Measurements from ENCODE around the gene MAN1A2.
"Not testable (repeated sequence)": the region's sequence is repeated elsewhere in the genome, so short reads cannot be mapped to it uniquely, and the experiment has no call there.

MAN1A2 gene

DNA sequence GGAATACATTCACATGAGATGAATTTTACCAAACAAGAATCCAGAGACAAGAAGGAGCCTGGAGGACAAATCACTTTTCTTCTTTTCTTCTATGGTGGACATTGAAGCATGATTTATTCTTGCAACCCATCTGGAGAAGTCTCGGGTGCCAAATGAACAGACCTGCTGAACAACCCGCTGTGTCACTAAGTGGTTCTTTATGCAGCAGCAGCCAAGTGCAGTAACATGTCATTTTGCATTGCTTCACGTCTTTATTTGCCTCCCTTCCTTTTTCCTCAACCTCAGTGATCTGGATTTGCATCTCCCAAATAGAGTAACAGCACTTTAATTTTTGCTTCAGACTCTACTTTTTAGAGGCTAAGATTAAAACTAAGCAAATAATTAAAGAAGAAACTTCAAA lies 188.6 kb downstream of the MAN1A2 start:
- DNase-seq (ENCODE audit: low read depth in 3 of 3, low spot score in 1 of 3), result no peak

DNA sequence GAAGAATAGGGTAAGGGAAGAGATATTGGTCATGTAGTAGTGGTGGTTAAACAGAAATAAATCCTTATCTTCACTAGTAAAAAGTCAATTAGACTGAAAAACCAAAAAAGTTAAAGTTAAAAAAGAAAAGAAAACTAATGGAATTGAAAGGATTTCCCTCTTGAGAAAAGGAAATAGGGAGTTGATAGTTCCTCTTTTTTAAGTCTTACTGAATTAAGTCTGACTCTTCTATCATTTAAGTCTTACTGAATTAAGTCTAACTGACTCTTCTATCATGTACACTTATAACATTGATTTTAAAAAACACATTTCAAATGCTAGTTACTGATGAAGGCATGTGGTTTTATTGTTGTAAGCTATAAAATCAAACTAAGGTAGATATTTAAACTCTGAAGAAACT lies 189.1 kb downstream of the MAN1A2 start:
- DNase-seq (ENCODE audit: low read depth in 3 of 3, low spot score in 1 of 3), result no peak

DNA sequence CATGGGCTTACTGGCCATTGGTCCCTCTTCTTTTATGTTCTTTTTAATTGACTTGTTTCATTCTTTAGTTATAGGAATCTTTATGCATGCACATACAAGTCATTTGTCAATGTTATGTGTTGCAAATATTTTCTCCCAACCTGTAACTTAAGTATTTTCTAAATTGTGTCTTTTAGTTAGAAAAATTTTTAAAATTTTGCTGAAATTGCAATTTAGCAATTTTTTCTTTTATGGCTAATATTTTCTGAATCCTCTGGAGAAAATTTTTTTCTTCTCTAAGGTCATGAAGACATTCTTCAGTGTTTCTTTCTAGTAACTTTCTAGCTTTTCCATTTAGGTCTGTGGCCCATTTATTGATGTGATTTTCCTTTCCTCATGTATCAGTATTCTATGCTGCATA lies 189.7 kb downstream of the MAN1A2 start:
- no peak for DNase-seq (ENCODE audit: low read depth in 3 of 3, low spot score in 1 of 3)

DNA sequence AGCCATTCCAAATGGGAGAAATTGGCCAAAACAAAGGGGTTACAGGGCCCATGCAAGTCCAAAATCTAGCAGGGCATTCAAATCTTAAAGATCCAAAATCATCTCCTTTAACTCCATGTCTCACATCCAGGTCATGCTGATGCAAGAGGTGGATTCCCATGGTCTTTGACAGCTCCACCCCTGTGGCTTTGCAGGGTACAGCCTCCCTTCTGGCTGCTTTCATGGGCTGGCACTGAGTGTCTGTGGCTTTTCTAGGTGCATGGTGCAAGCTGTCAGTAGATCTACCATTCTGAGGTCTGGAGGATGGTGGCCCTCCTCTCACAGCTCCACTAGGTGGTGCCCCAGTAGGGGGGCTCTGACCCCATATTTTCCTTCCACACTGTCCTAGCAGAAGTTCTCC lies 191.2 kb downstream of the MAN1A2 start:
- DNase-seq (ENCODE audit: low read depth in 3 of 3, low spot score in 1 of 3), result not testable (repeated sequence)

DNA sequence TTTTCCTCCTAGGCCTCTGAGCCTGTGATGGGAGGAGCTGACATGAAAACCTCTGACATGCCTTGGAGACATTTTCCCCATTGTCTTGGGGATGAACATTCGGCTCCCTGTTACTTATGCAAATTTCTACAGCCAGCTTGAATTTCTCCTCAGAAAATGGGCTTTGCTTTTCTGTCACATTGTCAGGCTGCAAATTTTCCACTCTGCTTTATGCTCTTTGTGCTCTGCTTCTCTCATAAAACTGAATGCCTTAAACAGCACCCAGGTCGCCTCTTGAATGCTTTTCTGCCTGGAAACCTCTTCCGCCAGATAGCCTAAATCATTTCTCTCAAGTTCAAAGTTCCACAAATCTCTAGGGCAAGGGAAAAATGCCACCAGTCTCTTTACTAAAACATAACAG lies 191.9 kb downstream of the MAN1A2 start:
- DNase-seq (ENCODE audit: low read depth in 3 of 3, low spot score in 1 of 3), result no peak

DNA sequence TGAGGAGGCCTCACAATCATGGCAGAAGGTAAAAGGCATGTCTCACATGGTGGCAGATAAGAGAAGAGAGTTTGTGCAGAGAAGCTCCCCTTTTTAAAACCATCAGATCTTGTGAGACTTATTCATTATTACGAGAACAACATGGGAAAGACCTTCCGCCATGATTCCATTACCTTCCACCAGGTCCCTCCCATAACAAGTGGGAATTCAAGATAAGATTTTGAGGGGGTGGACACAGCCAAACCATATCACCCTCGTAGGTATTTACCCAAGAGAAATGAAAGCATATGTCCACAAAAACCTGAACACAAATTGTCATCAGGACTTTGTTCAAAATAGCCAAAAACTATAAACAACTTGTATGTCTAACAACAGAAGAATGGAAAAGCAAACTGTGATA lies 192.7 kb downstream of the MAN1A2 start:
- no peak for DNase-seq (ENCODE audit: low read depth in 3 of 3, low spot score in 1 of 3)

DNA sequence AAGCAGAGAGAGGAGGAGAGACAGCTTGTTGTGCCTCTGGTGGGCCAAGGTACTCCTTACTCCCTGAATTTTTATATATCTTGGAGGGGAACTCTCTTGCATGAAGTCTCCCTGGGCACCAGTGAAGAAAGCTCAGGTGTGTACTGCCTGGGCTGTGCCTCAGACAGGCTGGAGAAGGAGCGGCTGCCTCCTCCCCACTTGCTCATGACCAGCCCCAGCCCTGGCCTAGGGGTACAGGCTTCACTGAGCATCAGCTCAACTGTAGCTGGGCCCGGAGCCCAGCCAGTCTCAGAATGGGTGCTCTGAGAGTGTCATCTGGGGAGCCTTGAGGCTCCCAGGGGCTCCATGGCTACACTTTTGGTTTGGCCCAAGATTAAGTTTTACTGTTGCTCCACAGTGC lies 193.8 kb downstream of the MAN1A2 start:
- DNase-seq (ENCODE audit: low read depth in 3 of 3, low spot score in 1 of 3), result no peak

DNA sequence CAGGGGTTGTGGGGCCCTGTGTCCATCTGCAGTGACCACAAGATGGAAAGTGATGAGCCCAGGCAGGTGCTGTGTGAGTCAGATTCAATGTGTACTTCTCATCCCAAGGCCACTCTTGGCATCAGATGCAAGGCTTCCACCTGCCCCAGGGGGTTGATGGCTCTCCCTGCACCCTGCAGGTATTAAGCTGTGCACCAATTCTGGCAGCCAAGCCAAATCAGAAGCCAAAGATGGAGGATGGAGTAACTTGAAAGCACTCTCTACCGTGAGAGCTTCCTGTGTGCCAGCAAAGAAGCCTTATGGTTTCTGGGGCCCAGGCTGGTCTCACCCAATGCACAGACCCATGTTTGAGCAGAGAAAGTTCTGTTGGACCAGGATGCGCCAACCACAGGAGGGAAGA lies 194.3 kb downstream of the MAN1A2 start:
- DNase-seq (ENCODE audit: low read depth in 3 of 3, low spot score in 1 of 3), result no peak

DNA sequence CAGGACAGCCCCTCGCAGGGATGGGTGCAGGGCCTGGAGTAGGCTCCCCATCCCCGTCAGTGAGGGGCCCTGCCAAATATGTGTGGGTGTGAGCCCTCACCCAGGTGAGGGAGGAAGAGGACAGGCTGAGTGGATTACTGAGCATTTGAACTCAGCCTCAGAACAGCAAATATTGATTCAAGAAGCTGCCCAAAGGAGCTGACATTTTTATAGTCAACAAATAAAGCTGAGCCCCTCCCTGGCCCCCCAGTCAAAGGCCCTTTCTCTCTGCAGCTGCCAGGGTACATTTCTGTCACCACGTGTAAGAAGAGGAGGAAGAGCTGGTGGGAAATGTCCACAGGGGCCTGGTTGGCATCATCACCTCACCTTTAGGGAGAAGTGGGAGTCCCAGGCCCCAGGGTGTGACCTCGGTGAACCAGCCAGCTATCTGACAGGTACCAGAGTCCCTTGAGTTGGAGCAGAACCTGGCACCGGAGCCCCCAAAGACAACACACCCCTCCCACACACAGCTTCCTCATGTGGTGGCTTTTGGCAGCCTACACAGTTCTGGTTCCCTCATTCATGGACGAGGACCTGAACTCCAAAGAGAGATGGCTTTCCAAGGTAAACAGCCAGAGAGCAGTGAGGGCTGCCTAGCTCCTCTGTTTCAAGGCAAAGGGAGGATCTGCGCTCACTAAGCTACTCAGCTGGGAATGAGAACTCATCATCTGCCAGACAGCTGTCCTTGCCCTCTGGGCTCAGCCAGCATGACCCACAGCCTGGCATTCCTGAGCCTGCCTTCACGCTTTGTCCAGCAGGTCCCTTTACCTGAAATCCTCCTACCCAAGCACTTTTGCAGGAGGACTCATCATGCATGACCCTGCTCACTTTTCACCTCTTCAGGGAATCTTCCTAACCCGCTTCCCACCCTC lies 195.6 kb downstream of the MAN1A2 start:
- no peak for DNase-seq (ENCODE audit: low read depth in 3 of 3, low spot score in 1 of 3)

DNA sequence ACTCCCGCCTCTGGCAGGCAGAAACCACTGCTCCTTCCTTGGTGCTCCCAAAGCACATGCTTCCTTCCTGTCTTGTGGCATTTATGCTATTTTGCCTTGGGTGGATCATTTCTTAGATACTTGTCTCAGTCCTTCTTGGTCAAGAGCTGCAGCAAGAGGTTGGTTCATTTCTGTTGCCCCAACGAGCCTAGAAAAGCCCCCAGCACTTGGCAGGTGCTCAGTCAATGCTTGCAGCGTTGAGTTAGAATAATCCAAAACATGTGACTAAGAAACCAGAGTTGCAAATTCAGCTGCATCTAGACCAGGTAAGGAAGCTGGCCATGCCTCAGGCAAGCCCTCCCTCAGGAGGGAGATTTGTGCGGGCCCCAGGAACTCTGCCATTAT lies 196.2 kb downstream of the MAN1A2 start:
- no peak for DNase-seq (ENCODE audit: low read depth in 3 of 3, low spot score in 1 of 3)

DNA sequence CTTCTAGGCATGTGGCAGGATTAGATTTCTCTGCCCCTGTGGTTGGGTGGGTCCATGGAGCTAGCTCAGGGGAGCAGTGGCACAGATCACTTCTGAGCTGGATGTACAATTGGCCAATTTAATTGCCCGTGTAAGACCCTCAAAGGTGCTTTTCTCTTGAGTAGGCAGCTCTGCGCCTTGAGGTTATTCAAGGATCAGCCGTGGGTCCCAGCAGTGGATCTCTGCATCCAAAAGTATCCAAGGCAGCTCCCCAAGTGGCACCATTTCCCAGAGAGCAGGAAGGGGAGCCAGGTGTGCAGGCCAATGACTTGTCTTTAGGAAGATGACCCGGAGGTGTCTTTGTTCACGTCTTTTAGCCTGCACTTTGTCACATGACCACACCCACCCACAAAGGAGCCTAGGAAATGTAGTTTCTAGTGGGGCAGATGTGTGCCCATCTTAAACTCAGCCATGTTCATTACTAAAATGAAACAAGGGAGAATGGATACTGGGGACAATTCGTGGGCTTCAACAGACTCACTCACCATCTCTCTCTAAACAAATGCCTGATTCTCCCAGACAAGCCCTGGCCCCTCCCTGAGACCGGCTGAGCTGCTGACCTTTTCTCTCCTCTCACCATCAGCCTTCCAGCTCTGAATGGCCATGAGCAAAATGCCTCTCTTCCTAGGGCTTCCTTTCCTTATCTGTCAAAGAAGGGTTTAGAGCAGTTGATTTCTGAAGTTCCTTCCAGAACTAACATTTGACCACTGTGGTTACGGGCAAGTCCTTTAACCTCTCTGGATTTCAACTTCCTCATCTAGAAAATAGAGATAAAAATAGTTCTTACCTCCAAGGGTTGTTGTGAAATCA lies 197.2 kb downstream of the MAN1A2 start:
- DNase-seq (ENCODE audit: low read depth in 3 of 3, low spot score in 1 of 3), result no peak

DNA sequence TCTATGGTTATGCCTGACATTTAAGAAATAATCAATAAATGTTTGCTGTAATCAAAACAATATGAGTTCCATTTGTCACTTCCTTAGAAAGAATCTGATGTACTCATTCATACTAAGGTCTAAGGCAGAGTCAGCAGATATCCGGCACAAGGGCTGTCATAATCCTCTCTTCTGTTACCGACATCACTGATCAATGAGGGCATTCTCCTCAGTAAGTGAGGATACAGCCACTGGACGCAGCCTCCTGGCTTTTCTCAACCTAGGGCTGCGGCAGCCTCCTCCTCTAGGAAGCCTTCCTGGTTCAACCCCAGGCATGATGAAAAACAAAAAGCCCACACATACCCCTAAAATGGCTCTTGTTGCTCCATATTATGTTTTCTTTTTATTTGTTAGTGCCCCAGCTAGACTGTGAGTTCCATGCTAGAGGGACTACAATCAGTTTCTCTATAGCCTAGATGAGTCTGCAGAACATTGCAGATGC lies 197.9 kb downstream of the MAN1A2 start:
- DNase-seq (ENCODE audit: low read depth in 3 of 3, low spot score in 1 of 3), result no peak

DNA sequence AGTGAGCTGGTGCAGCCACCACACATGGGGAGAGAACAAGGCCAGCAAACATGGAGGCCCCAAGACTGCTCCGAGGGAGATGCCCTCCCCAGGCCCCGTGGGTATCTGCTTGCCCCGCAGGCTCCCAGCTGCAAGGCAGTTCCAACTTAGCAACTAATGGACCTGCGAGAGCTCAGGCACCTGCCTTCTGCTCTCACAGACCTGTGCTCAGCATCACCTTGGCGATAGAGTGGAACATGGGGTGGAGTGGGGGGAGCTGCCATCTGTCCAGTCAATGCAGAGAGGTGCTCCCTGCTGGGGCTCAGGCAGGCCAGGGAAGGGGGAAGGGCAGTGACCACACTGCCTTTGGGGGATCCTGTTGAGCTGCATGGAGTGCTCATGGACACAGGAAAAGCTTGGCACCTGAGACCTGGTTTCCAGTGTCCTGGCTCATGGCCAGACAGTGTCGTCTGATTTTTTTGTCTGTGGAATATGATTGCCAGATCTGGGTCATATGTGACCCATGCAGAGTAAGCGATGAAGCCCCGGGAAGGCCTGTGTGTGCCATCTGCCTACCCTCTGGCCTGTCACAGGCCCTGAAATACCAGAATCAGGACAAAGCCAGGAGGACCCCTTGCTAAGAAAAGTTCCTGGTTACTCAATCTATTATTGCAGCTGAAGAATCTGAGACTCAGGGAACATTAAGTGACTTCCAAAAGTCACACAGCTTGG lies 198.7 kb downstream of the MAN1A2 start:
- no peak for DNase-seq (ENCODE audit: low read depth in 3 of 3, low spot score in 1 of 3)

DNA sequence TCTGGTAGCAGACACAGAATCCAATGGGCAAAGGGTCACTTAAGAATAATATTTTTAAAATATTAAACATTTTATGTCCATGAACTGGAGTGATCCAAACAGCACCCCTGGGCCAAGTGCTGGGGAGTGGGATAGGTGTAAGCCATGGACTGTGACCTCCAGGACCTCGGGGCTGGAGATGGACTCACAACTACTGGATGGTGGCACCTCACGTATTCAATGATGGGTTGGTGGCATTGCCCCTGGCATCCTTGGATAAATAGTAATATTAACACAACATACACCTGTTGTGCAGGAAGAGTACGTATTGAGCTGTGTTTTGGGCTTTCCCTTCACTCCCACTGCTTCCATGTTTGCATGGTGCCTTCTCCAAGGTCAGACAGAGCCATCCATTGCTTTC lies 199.3 kb downstream of the MAN1A2 start:
- DNase-seq (ENCODE audit: low read depth in 3 of 3, low spot score in 1 of 3), result no peak

DNA sequence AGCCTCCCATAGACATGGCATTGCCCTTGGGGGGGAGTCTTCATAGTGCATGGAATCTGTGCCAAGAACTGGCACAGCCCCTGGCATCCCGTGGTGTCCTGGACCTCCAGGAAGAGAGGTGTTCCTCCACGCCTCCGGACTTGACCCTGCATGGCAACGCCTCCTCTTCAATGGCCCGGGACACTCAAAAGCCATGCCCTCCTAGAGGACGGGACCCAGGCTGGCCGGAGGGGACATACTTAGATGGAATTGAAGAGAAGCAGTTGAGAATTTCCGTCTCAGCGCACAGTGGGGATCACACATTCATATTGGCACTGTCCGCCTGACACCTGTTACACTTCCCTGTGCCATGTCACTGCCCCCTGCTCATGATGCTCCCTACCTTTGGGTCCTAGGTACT lies 200.2 kb downstream of the MAN1A2 start:
- DNase-seq (ENCODE audit: low read depth in 3 of 3, low spot score in 1 of 3), result no peak

DNA sequence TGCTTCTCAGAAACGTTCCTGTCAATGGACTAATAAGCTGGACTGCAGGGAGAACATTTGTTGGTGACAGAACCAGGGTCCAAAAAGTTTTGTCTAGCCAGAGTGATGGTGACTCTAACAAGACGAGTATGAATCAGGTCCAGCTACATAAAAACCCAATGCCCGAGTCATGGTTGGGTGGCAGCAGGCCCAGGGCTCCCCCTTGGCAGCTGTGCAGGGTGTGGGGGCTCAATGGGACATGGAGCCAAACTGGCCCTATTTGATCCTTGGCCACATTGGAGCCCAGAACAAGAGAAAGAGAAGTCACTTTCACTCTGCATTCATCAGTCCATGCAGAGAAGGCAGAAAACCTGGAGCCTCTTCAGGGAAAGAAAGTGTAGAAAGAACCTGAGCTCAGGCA lies 200.7 kb downstream of the MAN1A2 start:
- DNase-seq (ENCODE audit: low read depth in 3 of 3, low spot score in 1 of 3), result no peak

DNA sequence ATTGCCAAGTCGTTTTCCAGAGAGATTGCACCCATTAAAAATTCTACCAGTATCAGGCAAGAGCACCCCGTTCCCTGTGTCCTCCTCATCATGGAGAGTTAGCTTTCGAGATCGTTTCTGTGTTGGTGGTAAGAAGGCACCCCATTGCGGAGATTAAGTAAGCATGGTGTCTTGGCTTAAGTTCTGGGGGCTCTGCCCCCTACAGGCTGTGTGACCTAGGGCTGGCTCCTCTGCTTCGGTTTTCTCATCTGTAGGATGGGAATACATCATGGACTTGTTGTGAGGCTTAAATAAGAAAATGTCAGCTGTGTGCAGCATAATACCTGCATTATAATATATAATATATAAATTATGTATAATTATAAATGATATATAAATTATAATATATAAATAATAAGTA lies 201.8 kb downstream of the MAN1A2 start:
- no peak for DNase-seq (ENCODE audit: low read depth in 3 of 3, low spot score in 1 of 3)

DNA sequence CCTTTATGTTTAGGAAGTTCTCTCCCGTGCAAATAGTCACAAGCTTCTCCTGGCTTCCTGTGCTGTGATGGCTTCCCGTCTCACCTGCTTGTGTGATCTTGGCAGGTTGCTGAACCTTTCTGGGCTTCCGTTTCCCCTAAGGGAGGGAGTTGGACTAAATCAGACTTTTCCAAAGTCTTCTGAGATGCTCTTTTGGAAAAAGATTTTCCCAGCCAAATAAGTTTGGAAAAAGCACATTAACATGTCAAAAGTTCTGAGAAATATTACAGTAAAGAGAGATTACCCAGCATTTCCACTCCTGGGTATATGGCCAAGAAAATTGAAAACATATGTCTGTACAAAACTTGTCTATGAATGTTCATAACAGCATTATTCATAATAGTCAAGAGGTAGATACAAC lies 202.6 kb downstream of the MAN1A2 start:
- no peak for DNase-seq (ENCODE audit: low read depth in 3 of 3, low spot score in 1 of 3)

DNA sequence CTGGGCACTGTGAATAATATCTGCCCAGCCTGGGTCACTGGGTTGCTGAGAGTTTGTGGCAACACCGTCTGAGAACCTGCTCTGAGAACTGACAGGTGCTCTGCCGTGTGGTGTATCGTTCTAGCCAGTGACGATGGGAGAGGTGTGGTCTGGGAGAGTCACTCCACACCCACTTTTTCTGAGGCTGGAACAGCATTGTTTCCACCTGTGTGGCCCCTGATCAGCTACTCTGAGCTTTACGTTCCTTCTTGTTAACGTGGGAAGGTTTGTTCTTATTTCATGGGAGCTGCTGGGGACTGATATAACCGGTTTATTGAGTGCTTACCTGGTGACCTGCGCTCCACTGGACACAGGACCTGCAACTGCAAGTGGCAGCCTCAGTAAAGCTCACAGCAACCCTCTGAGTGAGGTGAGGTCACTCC lies 203.8 kb downstream of the MAN1A2 start:
- DNase-seq (ENCODE audit: low read depth in 3 of 3, low spot score in 1 of 3), result no peak

DNA sequence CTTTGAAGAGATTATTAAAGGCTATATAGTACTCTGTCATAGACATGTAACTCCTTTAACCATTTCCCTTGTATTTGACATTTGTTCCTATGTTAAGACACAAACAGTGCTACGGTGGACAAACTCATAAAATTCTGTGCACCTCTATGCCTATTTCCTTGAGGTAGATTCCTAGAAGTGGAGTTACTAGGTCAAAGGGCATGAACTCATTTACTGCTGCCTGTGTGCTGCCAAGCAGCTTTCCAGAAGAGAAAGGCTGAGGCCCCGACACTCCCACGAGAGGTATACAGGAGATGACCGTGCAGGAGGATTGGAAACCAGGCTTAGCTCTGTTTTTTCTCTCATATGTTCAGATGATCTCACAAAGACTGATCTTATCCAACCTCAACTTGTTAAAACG lies 204.2 kb downstream of the MAN1A2 start:
- no peak for DNase-seq (ENCODE audit: low read depth in 3 of 3, low spot score in 1 of 3)

DNA sequence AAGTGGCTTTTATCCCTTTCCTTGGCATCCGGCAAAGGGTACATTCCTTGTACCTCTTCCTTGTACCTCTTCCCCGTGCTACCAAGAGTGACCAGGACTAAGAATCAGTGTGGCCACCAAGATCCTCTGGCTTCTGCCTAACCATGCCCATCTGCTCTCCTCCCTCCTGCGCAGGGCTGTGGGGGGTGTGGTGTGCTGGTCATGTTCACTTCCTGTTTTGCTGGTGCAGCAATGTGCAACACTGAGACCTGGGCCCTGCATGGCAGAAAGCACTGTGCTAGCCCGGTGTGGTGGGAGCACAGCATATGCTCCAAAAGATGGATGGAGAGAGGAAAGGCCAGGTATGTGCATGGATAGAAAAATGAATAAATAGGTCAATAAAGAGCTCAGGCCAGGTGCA lies 205.3 kb downstream of the MAN1A2 start:
- no peak for DNase-seq (ENCODE audit: low read depth in 3 of 3, low spot score in 1 of 3)
